ENCODE data around the gene KLHL8.

GRCh38 chr4:87250294-87250693 lies 29.9 kb upstream of the KLHL8 start:
- TF ChIP-seq REST (IDR thresholded peaks at IDR 0.05; ENCODE audit: borderline replicate concordance): no peak
- TF ChIP-seq CTCF (IDR thresholded peaks at IDR 0.05; ENCODE audit: poor library complexity, severe bottlenecking): no peak
- no peak for TF ChIP-seq EP300 (conservative IDR thresholded peaks at IDR 0.05; ENCODE audit: poor library complexity, severe bottlenecking)
- TF ChIP-seq POLR2AphosphoS5 (IDR thresholded peaks at IDR 0.05): no peak
- TF ChIP-seq RAD21 (conservative IDR thresholded peaks at IDR 0.05): no peak
- no peak for TF ChIP-seq TAF1 (IDR thresholded peaks at IDR 0.05; ENCODE audit: low read depth)

All from neural cell (in vitro differentiated cells).